GM12873 (cell line): ENCODE data around the gene CARHSP1.

ENCODE experiments used
- CTCF ChIP-seq: IDR thresholded peaks from 2 replicates; pipeline ENCODE4 v1.5.1; 2012; ENCODE audit warnings: low read depth, mild to moderate bottlenecking, moderate library complexity, low read length, control low read depth; ENCODE audit not compliant: insufficient read depth; ENCODE audit errors: missing control alignments

Gene CARHSP1

GRCh38 chr16:8872967-8873865 is 4.4 kb upstream of the CARHSP1 start:
- TF ChIP-seq CTCF: no peak

- no peak for TF ChIP-seq CTCF
These were observed 3.3 kb upstream of the CARHSP1 start for GRCh38 chr16:8872071-8872470.

GRCh38 chr16:8869212-8869987 is 594 bp upstream of the CARHSP1 start:
- TF ChIP-seq CTCF: peak; percentile 34

GRCh38 chr16:8867932-8868415 is 832 bp downstream of the CARHSP1 start:
- TF ChIP-seq CTCF: no peak

- no peak for TF ChIP-seq CTCF
These were observed 1.4 kb downstream of the CARHSP1 start for GRCh38 chr16:8867216-8867931.

- no peak for TF ChIP-seq CTCF
These were observed 2.0 kb downstream of the CARHSP1 start for GRCh38 chr16:8866884-8867215.
